ENCODE measurements around the gene THRB.

Gene THRB

GRCh38 chr3:24523215-24523614, 28.6 kb upstream of the THRB start:
- H3K36me3 ChIP-seq (ENCODE audit: control insufficient read depth in 1 of 2, insufficient read depth in 2 of 2, low read depth in 1 of 2, low read length in 2 of 2): no peaks in the 10 kb centered on the region
- no peak overlapping the region for H3K23ac ChIP-seq (ENCODE audit: low read length in 2 of 2)
- H3K79me1 ChIP-seq (replicated peaks; ENCODE audit: low read length, poor library complexity, severe bottlenecking): no peaks in the 10 kb centered on the region
- no peak overlapping the region for H3K27ac ChIP-seq (ENCODE audit: low read length, poor library complexity, severe bottlenecking)
- no peak overlapping the region for H3K4me3 ChIP-seq (ENCODE audit: insufficient read depth in 1 of 2, low read depth in 1 of 2, low read length in 2 of 2)
- no peak overlapping the region for H2BK120ac ChIP-seq (ENCODE audit: low read depth, low read length)
- H3K4me1 ChIP-seq (ENCODE audit: control insufficient read depth, insufficient read depth, low read depth, low read length): peaks cover 10% of the 10 kb centered on the region
- no peak overlapping the region for H3K9ac ChIP-seq (ENCODE audit: low read length)
- no peak overlapping the region for H2BK15ac ChIP-seq (ENCODE audit: low read depth, poor library complexity, severe bottlenecking)
- H2BK5ac ChIP-seq (ENCODE audit: low read depth, low read length, poor library complexity, severe bottlenecking): no peak overlapping the region
- DNase-seq: no peak
- no peak overlapping the region for H2AFZ ChIP-seq (ENCODE audit: low read depth, low read length)
- H3K4me2 ChIP-seq (ENCODE audit: low read length, poor library complexity, severe bottlenecking): no peak overlapping the region
- H3K9me3 ChIP-seq (ENCODE audit: control insufficient read depth, low read length): no peaks in the 10 kb centered on the region
- H3K18ac ChIP-seq (ENCODE audit: low read depth in 1 of 2, low read length in 2 of 2): no peak overlapping the region
- no peak overlapping the region for H2AK5ac ChIP-seq (ENCODE audit: low read length, severe bottlenecking)
- no peak overlapping the region for H4K8ac ChIP-seq (ENCODE audit: low read length)
- peaks cover 0 to 5% of the 10 kb centered on the region in 2 experiments for H3K27me3 ChIP-seq (ENCODE audit: control insufficient read depth in 1 of 2, insufficient read depth in 1 of 2, low read length in 2 of 2)
- no CpG with 5 or more reads among the region's 2 CpGs for WGBS
- H2BK12ac ChIP-seq (ENCODE audit: low read length in 2 of 2): no peak overlapping the region
- H4K91ac ChIP-seq (ENCODE audit: low read length): no peak overlapping the region
- no peak overlapping the region for H3K14ac ChIP-seq (ENCODE audit: low read length in 2 of 2)
- H3K4ac ChIP-seq (ENCODE audit: low read depth in 1 of 2, low read length in 2 of 2): no peak overlapping the region

GRCh38 chr3:24522146-24522579, 27.5 kb upstream of the THRB start:
- H2AK5ac ChIP-seq (ENCODE audit: low read length, severe bottlenecking): no peak overlapping the region
- 8% methylated on average over 13 of the region's 16 CpGs for WGBS
- DNase-seq: no peak

GRCh38 chr3:24521420-24522145, 26.9 kb upstream of the THRB start:
- peak overlapping the region; percentile 95 for H2BK15ac ChIP-seq (ENCODE audit: low read depth, poor library complexity, severe bottlenecking)
- peak overlapping the region; percentile 78 for H2AFZ ChIP-seq (ENCODE audit: low read depth, low read length)
- H3K9me3 ChIP-seq (ENCODE audit: control insufficient read depth, low read length): no peaks in the 10 kb centered on the region
- H3K18ac ChIP-seq (ENCODE audit: low read depth in 1 of 2, low read length in 2 of 2): peak overlapping the region; percentile 79 to 98
- H2BK5ac ChIP-seq (ENCODE audit: low read depth, low read length, poor library complexity, severe bottlenecking): no peak overlapping the region
- DNase-seq: peak; percentile 44
- H3K23ac ChIP-seq (ENCODE audit: low read length in 2 of 2): no peak overlapping the region
- under 1% methylated on average over 79 of the region's 79 CpGs for WGBS
- peak overlapping the region; percentile 96 for H3K4me2 ChIP-seq (ENCODE audit: low read length, poor library complexity, severe bottlenecking)
- H3K4ac ChIP-seq (ENCODE audit: low read depth in 1 of 2, low read length in 2 of 2): peak overlapping the region; percentile 85
- peak overlapping the region; percentile 86 for H3K9ac ChIP-seq (ENCODE audit: low read length)
- peak overlapping the region; percentile 100 for H2BK120ac ChIP-seq (ENCODE audit: low read depth, low read length)
- peaks cover 0 to 5% of the 10 kb centered on the region in 2 experiments for H3K27me3 ChIP-seq (ENCODE audit: control insufficient read depth in 1 of 2, insufficient read depth in 1 of 2, low read length in 2 of 2)
- H3K27ac ChIP-seq (ENCODE audit: low read length, poor library complexity, severe bottlenecking): no peak overlapping the region
- H2AK5ac ChIP-seq (ENCODE audit: low read length, severe bottlenecking): no peak overlapping the region
- peak overlapping the region; percentile 81 for H4K91ac ChIP-seq (ENCODE audit: low read length)
- peaks cover 10% of the 10 kb centered on the region for H3K4me1 ChIP-seq (ENCODE audit: control insufficient read depth, insufficient read depth, low read depth, low read length)
- peak overlapping the region in 1 of 2 experiments; percentile 1 for H3K14ac ChIP-seq (ENCODE audit: low read length in 2 of 2)
- H3K4me3 ChIP-seq (ENCODE audit: insufficient read depth in 1 of 2, low read depth in 1 of 2, low read length in 2 of 2): peak overlapping the region; percentile 64 to 79
- H4K8ac ChIP-seq (ENCODE audit: low read length): peak overlapping the region; percentile 93
- no peaks in the 10 kb centered on the region for H3K79me1 ChIP-seq (replicated peaks; ENCODE audit: low read length, poor library complexity, severe bottlenecking)
- peak overlapping the region in 1 of 2 experiments; percentile 89 for H2BK12ac ChIP-seq (ENCODE audit: low read length in 2 of 2)
- H3K36me3 ChIP-seq (ENCODE audit: control insufficient read depth in 1 of 2, insufficient read depth in 2 of 2, low read depth in 1 of 2, low read length in 2 of 2): no peaks in the 10 kb centered on the region

More at GRCh38 chr3:24522146-24522579, 27.5 kb upstream of the THRB start:
- no peaks in the 10 kb centered on the region for H3K79me1 ChIP-seq (replicated peaks; ENCODE audit: low read length, poor library complexity, severe bottlenecking)
- peak overlapping the region in 1 of 2 experiments; percentile 89 for H2BK12ac ChIP-seq (ENCODE audit: low read length in 2 of 2)
- H4K91ac ChIP-seq (ENCODE audit: low read length): peak overlapping the region; percentile 81
- peak overlapping the region; percentile 96 for H3K4me2 ChIP-seq (ENCODE audit: low read length, poor library complexity, severe bottlenecking)
- H2AFZ ChIP-seq (ENCODE audit: low read depth, low read length): peak overlapping the region; percentile 39
- peak overlapping the region; percentile 79 to 98 for H3K18ac ChIP-seq (ENCODE audit: low read depth in 1 of 2, low read length in 2 of 2)
- peak overlapping the region; percentile 39 to 52 for H3K4ac ChIP-seq (ENCODE audit: low read depth in 1 of 2, low read length in 2 of 2)
- H2BK15ac ChIP-seq (ENCODE audit: low read depth, poor library complexity, severe bottlenecking): peak overlapping the region; percentile 87
- H3K9ac ChIP-seq (ENCODE audit: low read length): peak overlapping the region; percentile 86
- H2BK120ac ChIP-seq (ENCODE audit: low read depth, low read length): peak overlapping the region; percentile 100
- H2BK5ac ChIP-seq (ENCODE audit: low read depth, low read length, poor library complexity, severe bottlenecking): no peak overlapping the region
- H3K4me1 ChIP-seq (ENCODE audit: control insufficient read depth, insufficient read depth, low read depth, low read length): peaks cover 10% of the 10 kb centered on the region
- H3K27me3 ChIP-seq (ENCODE audit: control insufficient read depth in 1 of 2, insufficient read depth in 1 of 2, low read length in 2 of 2): peaks cover 0 to 5% of the 10 kb centered on the region in 2 experiments
- no peak overlapping the region for H3K14ac ChIP-seq (ENCODE audit: low read length in 2 of 2)
- no peak overlapping the region for H3K27ac ChIP-seq (ENCODE audit: low read length, poor library complexity, severe bottlenecking)
- H3K36me3 ChIP-seq (ENCODE audit: control insufficient read depth in 1 of 2, insufficient read depth in 2 of 2, low read depth in 1 of 2, low read length in 2 of 2): no peaks in the 10 kb centered on the region
- H3K4me3 ChIP-seq (ENCODE audit: insufficient read depth in 1 of 2, low read depth in 1 of 2, low read length in 2 of 2): peak overlapping the region; percentile 64 to 79
- no peaks in the 10 kb centered on the region for H3K9me3 ChIP-seq (ENCODE audit: control insufficient read depth, low read length)
- peak overlapping the region; percentile 93 for H4K8ac ChIP-seq (ENCODE audit: low read length)
- H3K23ac ChIP-seq (ENCODE audit: low read length in 2 of 2): no peak overlapping the region

- Histone ChIP-seq H3K4me1 (ENCODE audit: control insufficient read depth, insufficient read depth, low read depth, low read length) (peaks cover 10% of the 10 kb centered on the region), H3K4ac (ENCODE audit: low read depth in 1 of 2, low read length in 2 of 2) (peak overlapping the region; percentile 82 to 85)
- WGBS: 4% methylated on average over 8 of the region's 8 CpGs
Observed at GRCh38 chr3:24520976-24521419, 26.3 kb upstream of the THRB start.

More at GRCh38 chr3:24520976-24521419, 26.3 kb upstream of the THRB start:
- Histone ChIP-seq H4K91ac (ENCODE audit: low read length) (peak overlapping the region; percentile 81), H3K36me3 (ENCODE audit: control insufficient read depth in 1 of 2, insufficient read depth in 2 of 2, low read depth in 1 of 2, low read length in 2 of 2) (no peaks in the 10 kb centered on the region), H3K4me3 (ENCODE audit: insufficient read depth in 1 of 2, low read depth in 1 of 2, low read length in 2 of 2) (peak overlapping the region; percentile 64 to 79), H3K27me3 (ENCODE audit: control insufficient read depth in 1 of 2, insufficient read depth in 1 of 2, low read length in 2 of 2) (peaks cover 0 to 5% of the 10 kb centered on the region in 2 experiments), H3K9me3 (ENCODE audit: control insufficient read depth, low read length) (no peaks in the 10 kb centered on the region), H4K8ac (ENCODE audit: low read length) (peak overlapping the region; percentile 93), H2BK5ac (ENCODE audit: low read depth, low read length, poor library complexity, severe bottlenecking) (no peak overlapping the region), H2BK120ac (ENCODE audit: low read depth, low read length) (peak overlapping the region; percentile 100), H3K79me1 (replicated peaks; ENCODE audit: low read length, poor library complexity, severe bottlenecking) (no peaks in the 10 kb centered on the region), H3K4me2 (ENCODE audit: low read length, poor library complexity, severe bottlenecking) (peak overlapping the region; percentile 96), H3K27ac (ENCODE audit: low read length, poor library complexity, severe bottlenecking) (no peak overlapping the region), H3K18ac (ENCODE audit: low read depth in 1 of 2, low read length in 2 of 2) (peak overlapping the region in 1 of 2 experiments; percentile 80), H2AFZ (ENCODE audit: low read depth, low read length) (peak overlapping the region; percentile 78), H3K23ac (ENCODE audit: low read length in 2 of 2) (no peak overlapping the region), H2BK15ac (ENCODE audit: low read depth, poor library complexity, severe bottlenecking) (peak overlapping the region; percentile 95), H2BK12ac (ENCODE audit: low read length in 2 of 2) (peak overlapping the region in 1 of 2 experiments; percentile 75), H3K9ac (ENCODE audit: low read length) (peak overlapping the region; percentile 86), H3K14ac (ENCODE audit: low read length in 2 of 2) (peak overlapping the region in 1 of 2 experiments; percentile 1), H2AK5ac (ENCODE audit: low read length, severe bottlenecking) (no peak overlapping the region)
- peak; percentile 62 for DNase-seq
